Central memory CD8-positive, alpha-beta T cell (primary cell): Measurements from ENCODE around the gene CYP4F2.
"Not testable (repeated sequence)": the region's sequence is repeated elsewhere in the genome, so short reads cannot be mapped to it uniquely, and the experiment has no call there.

Experiments
- ATAC-seq: fragments of 150-1000 bp; cut with Tn5 transposase; replicated peaks from 2 replicates; pipeline ENCODE4 v1.10.0; 2022; ENCODE audit warnings: mild to moderate bottlenecking, moderate FRiP score, moderate number of reproducible peaks; ENCODE audit not compliant: poor library complexity, severe bottlenecking; ENCODE audit errors: extremely low read depth
- DNase-seq, 2 donors: peaks; one replicate each; pipeline ENCODE4 v3.0.0; 2021; ENCODE audit warnings: low spot score in 2 of 2
- H3K27ac Mint-ChIP-seq: one replicate; pipeline ENCODE4 v1.8.0; 2022; ENCODE audit warnings: low read depth, mild to moderate bottlenecking, moderate library complexity, mixed read lengths
- H3K27me3 Mint-ChIP-seq: one replicate; pipeline ENCODE4 v1.8.0; 2022; ENCODE audit warnings: mixed read lengths
- H3K36me3 Mint-ChIP-seq: one replicate; pipeline ENCODE4 v1.8.0; 2022; ENCODE audit warnings: mild to moderate bottlenecking, moderate library complexity, mixed read lengths; ENCODE audit not compliant: insufficient read depth
- H3K4me1 Mint-ChIP-seq: one replicate; pipeline ENCODE4 v1.8.0; 2022; ENCODE audit warnings: mixed read lengths
- H3K4me3 Mint-ChIP-seq: one replicate; pipeline ENCODE4 v1.8.0; 2022; ENCODE audit warnings: mild to moderate bottlenecking, moderate library complexity, mixed read lengths
- H3K9me3 Mint-ChIP-seq: one replicate; pipeline ENCODE4 v1.8.0; 2022; ENCODE audit warnings: mixed read lengths

CYP4F2 gene

GRCh38 chr19:15839888-15840287 is 58.0 kb downstream of the CYP4F2 start:
- not testable (repeated sequence) for H3K9me3 Mint-ChIP-seq, H3K27me3 Mint-ChIP-seq, H3K4me3 Mint-ChIP-seq, ATAC-seq, DNase-seq, H3K27ac Mint-ChIP-seq
- Mint-ChIP-seq H3K36me3 (peaks cover 11% of the 10 kb centered on the region), H3K4me1 (peaks cover 39% of the 10 kb centered on the region)

- H3K36me3 Mint-ChIP-seq = peaks cover 8% of the 10 kb centered on the region
- H3K9me3 Mint-ChIP-seq = no peaks in the 10 kb centered on the region
- ATAC-seq (no peak), DNase-seq (no peak)
- peaks cover 29% of the 10 kb centered on the region for H3K4me1 Mint-ChIP-seq
- H3K27me3 Mint-ChIP-seq = no peaks in the 10 kb centered on the region
- no peak overlapping the region for H3K27ac Mint-ChIP-seq
- no peak overlapping the region for H3K4me3 Mint-ChIP-seq
These were observed 59.5 kb downstream of the CYP4F2 start for GRCh38 chr19:15838351-15838750.

GRCh38 chr19:15837221-15837731 is 60.6 kb downstream of the CYP4F2 start:
- Mint-ChIP-seq H3K27me3 (no peaks in the 10 kb centered on the region), H3K36me3 (peaks cover 8% of the 10 kb centered on the region), H3K4me3 (peak overlapping the region; percentile 85), H3K27ac (peak overlapping the region; percentile 89), H3K4me1 (peaks cover 21% of the 10 kb centered on the region), H3K9me3 (no peaks in the 10 kb centered on the region)
- DNase-seq (no peak), ATAC-seq (no peak)

GRCh38 chr19:15836330-15837220 is 61.3 kb downstream of the CYP4F2 start:
- Mint-ChIP-seq H3K27me3 (no peaks in the 10 kb centered on the region), H3K4me1 (peaks cover 18% of the 10 kb centered on the region)

GRCh38 chr19:15835565-15836329 is 62.1 kb downstream of the CYP4F2 start:
- H3K4me3 Mint-ChIP-seq = peak overlapping the region; percentile 85
- peaks cover 18% of the 10 kb centered on the region for H3K4me1 Mint-ChIP-seq
- ATAC-seq = peak; percentile 64

More at GRCh38 chr19:15836330-15837220, 61.3 kb downstream of the CYP4F2 start:
- H3K4me3 Mint-ChIP-seq = peak overlapping the region; percentile 85
- ATAC-seq (peak; percentile 89), DNase-seq (peak; percentile 86 to 94)
- H3K9me3 Mint-ChIP-seq = no peaks in the 10 kb centered on the region
- peaks cover 8% of the 10 kb centered on the region for H3K36me3 Mint-ChIP-seq
- peak overlapping the region; percentile 89 for H3K27ac Mint-ChIP-seq

GRCh38 chr19:15834232-15834631 is 63.6 kb downstream of the CYP4F2 start:
- not testable (repeated sequence) for H3K27ac Mint-ChIP-seq, H3K36me3 Mint-ChIP-seq, H3K9me3 Mint-ChIP-seq, H3K4me3 Mint-ChIP-seq, DNase-seq, ATAC-seq, H3K27me3 Mint-ChIP-seq
- peaks cover 29% of the 10 kb centered on the region for H3K4me1 Mint-ChIP-seq

More at GRCh38 chr19:15835565-15836329, 62.1 kb downstream of the CYP4F2 start:
- H3K27me3 Mint-ChIP-seq, H3K36me3 Mint-ChIP-seq, H3K9me3 Mint-ChIP-seq: not testable (repeated sequence)
- DNase-seq = peak in 1 of 2 donors; percentile 62
- H3K27ac Mint-ChIP-seq = peak overlapping the region; percentile 89

- Mint-ChIP-seq H3K27me3 (no peaks in the 10 kb centered on the region), H3K27ac (no peak overlapping the region), H3K36me3 (peaks cover 6% of the 10 kb centered on the region), H3K4me1 (peaks cover 20% of the 10 kb centered on the region), H3K4me3 (no peak overlapping the region), H3K9me3 (no peaks in the 10 kb centered on the region)
- DNase-seq (no peak), ATAC-seq (no peak)
These were observed 66.2 kb downstream of the CYP4F2 start for GRCh38 chr19:15831626-15832025.

GRCh38 chr19:15829786-15830185 is 68.1 kb downstream of the CYP4F2 start:
- Mint-ChIP-seq H3K36me3 (peaks cover 2% of the 10 kb centered on the region), H3K9me3 (no peaks in the 10 kb centered on the region), H3K4me3 (no peak overlapping the region), H3K4me1 (peaks cover 11% of the 10 kb centered on the region), H3K27ac (no peak overlapping the region), H3K27me3 (no peaks in the 10 kb centered on the region)
- DNase-seq = no peak
- no peak for ATAC-seq

- H3K36me3 Mint-ChIP-seq = peaks cover 2% of the 10 kb centered on the region
These were observed 68.6 kb downstream of the CYP4F2 start for GRCh38 chr19:15829306-15829698.

GRCh38 chr19:15828611-15829305 is 69.1 kb downstream of the CYP4F2 start:
- not testable (repeated sequence) for ATAC-seq, H3K27ac Mint-ChIP-seq, DNase-seq, H3K4me3 Mint-ChIP-seq, H3K9me3 Mint-ChIP-seq, H3K27me3 Mint-ChIP-seq, H3K36me3 Mint-ChIP-seq
- H3K4me1 Mint-ChIP-seq = peaks cover 11% of the 10 kb centered on the region

More at GRCh38 chr19:15829306-15829698, 68.6 kb downstream of the CYP4F2 start:
- H3K4me3 Mint-ChIP-seq = no peak overlapping the region
- ATAC-seq (no peak), DNase-seq (no peak)
- no peak overlapping the region for H3K27ac Mint-ChIP-seq
- H3K27me3 Mint-ChIP-seq = no peaks in the 10 kb centered on the region
- H3K4me1 Mint-ChIP-seq = peaks cover 11% of the 10 kb centered on the region
- no peaks in the 10 kb centered on the region for H3K9me3 Mint-ChIP-seq

GRCh38 chr19:15828121-15828610 is 69.7 kb downstream of the CYP4F2 start:
- H3K9me3 Mint-ChIP-seq = no peaks in the 10 kb centered on the region
- H3K27ac Mint-ChIP-seq = no peak overlapping the region
- ATAC-seq (no peak), DNase-seq (no peak)
- H3K4me3 Mint-ChIP-seq = no peak overlapping the region
- peaks cover 2% of the 10 kb centered on the region for H3K36me3 Mint-ChIP-seq
- no peaks in the 10 kb centered on the region for H3K27me3 Mint-ChIP-seq
- peaks cover 11% of the 10 kb centered on the region for H3K4me1 Mint-ChIP-seq
